Cardiac fibroblast (primary cell): ENCODE data around the gene ARRDC5.
A peak's percentile ranks its signal among the peaks of the same experiment; 100 is the strongest.

Experiments
- DNase-seq, 2 donors: peaks; one replicate each; pipeline versions ENCODE4 v3.0.0 to v3.0.0-alpha.2; 2010; ENCODE audit warnings: low read depth in 2 of 2
- H3K4me3 ChIP-seq, 2 donors: replicated peaks in 1 of 2; 1 replicate in 1 of 2; 2 replicates in 1 of 2; pipeline ENCODE4 v1.5.1; 2011; ENCODE audit warnings: low read depth in 2 of 2, low read length in 2 of 2, mild to moderate bottlenecking in 2 of 2, moderate library complexity in 1 of 2
- CTCF ChIP-seq: IDR thresholded peaks from one replicate; pipeline ENCODE4 v1.5.1; 2011; ENCODE audit warnings: low read depth, mild to moderate bottlenecking, low read length, inconsistent platforms

ARRDC5 gene

GRCh38 chr19:4916292-4917082, 13.8 kb upstream of the ARRDC5 start:
- no peak for TF ChIP-seq CTCF
- DNase-seq = no peak
- no peak overlapping the region for H3K4me3 ChIP-seq

GRCh38 chr19:4914736-4915501, 12.2 kb upstream of the ARRDC5 start:
- TF ChIP-seq CTCF = no peak
- DNase-seq = peak; percentile 73 to 82
- H3K4me3 ChIP-seq = no peak overlapping the region

- no peak for TF ChIP-seq CTCF
- no peak overlapping the region for H3K4me3 ChIP-seq
- DNase-seq = no peak
These were observed 11.5 kb upstream of the ARRDC5 start for GRCh38 chr19:4913996-4914735.

- H3K4me3 ChIP-seq = peak overlapping the region; percentile 21 to 66
- TF ChIP-seq CTCF = peak; percentile 53
- DNase-seq = peak; percentile 99 to 100
These were observed 9.3 kb upstream of the ARRDC5 start for GRCh38 chr19:4911786-4912672.

GRCh38 chr19:4911314-4911713, 8.6 kb upstream of the ARRDC5 start:
- no peak for TF ChIP-seq CTCF
- no peak for DNase-seq
- peak overlapping the region; percentile 21 to 66 for H3K4me3 ChIP-seq
